Adrenal gland (tissue), 12 donors: Measurements from ENCODE around the gene ZNF607. TPM values are rescaled to one million over a fixed set of nuclear protein-coding genes. Genes with fewer than 3 reads are reported as not detected.
"Not testable (repeated sequence)": the region's sequence is repeated elsewhere in the genome, so short reads cannot be mapped to it uniquely, and the experiment has no call there.

Experiments
- DNase-seq, 7 donors: peaks; one replicate each; pipeline ENCODE4 v3.0.0-alpha.2; 2019 to 2020
- H3K27ac ChIP-seq, 5 donors: fragments of 200-600 bp; sonication (generic) in 4 of 5; 1 replicate in 3 of 5; 2 replicates in 2 of 5; pipeline versions ENCODE4 v1.5.1 to v1.8.0; 2016 to 2020; ENCODE audit warnings: mild to moderate bottlenecking in 1 of 5
- H3K27me3 ChIP-seq: fragments of 200-600 bp; 2 replicates; pipeline ENCODE4 v1.8.0; 2021
- H3K36me3 ChIP-seq, 2 donors: fragments of 200-600 bp; replicated peaks in 1 of 2; 1 replicate in 1 of 2; 2 replicates in 1 of 2; pipeline versions ENCODE4 v1.5.1 to v1.8.0; 2018 to 2022
- H3K4me1 ChIP-seq, 2 donors: fragments of 200-600 bp; replicated peaks in 1 of 2; 1 replicate in 1 of 2; 2 replicates in 1 of 2; pipeline versions ENCODE4 v1.5.1 to v1.8.0; 2018 to 2021
- H3K4me3 ChIP-seq, 4 donors: fragments of 200-600 bp; sonication (generic) in 3 of 4; one replicate each; pipeline ENCODE4 v1.5.1; 2016 to 2018
- H3K9me3 ChIP-seq, 3 donors: fragments of 200-600 bp; sonication (generic) in 1 of 3; replicated peaks in 1 of 3; 1 replicate in 2 of 3; 2 replicates in 1 of 3; pipeline versions ENCODE4 v1.5.1 to v1.8.0; 2016 to 2021
- POLR2A ChIP-seq, 2 donors: fragments of 450-650 bp; IDR thresholded peaks; one replicate each; pipeline ENCODE4 v1.6.1; 2017; ENCODE audit warnings: antibody characterized with exemption in 2 of 2, mild to moderate bottlenecking in 2 of 2, moderate library complexity in 1 of 2
- WGBS, 4 donors: extraction: QIAGEN DNeasy Blood & Tissue Kit in 2 of 4; methylation state at CpG; one replicate each; pipeline versions ENCODE4 v1.1.5 to v1.1.7; 2013 to 2017; 5-methylcytosine and 5-hydroxymethylcytosine counted together
- intact Hi-C, 2 donors: fragments of 100-400 bp; cut with DNase I; formaldehyde crosslinking; loops; one replicate each; pipeline versions ENCODE4 v1.14.1 to v1.15.0; 2022 to 2023
- polyA plus RNA-seq, 3 donors: library from polyadenylated mRNA; stranded (reverse); fragments of 200-250 nt in 2 of 3; fragments of 350-450 nt in 1 of 3; fragmentation: Illumina TruSeq in 1 of 3; extraction: RNeasy Lipid Tissue Mini Kit (QIAGEN cat#74804) in 1 of 3; gene quantifications; one replicate each; pipeline ENCODE4 v1.2.3, GENCODE V29; 2013 to 2014
- total RNA-seq, 9 donors: library from RNA; depleted of rRNA in 4 of 9; stranded (reverse); fragments of >200 nt in 4 of 9; fragments of 120-200 nt in 1 of 9; fragmentation: NEBNext Ultra II Directional in 1 of 9; extraction: Animal tissue kit (Norgen Biotek cat#: 25700) in 1 of 9; gene quantifications; one replicate each; pipeline versions ENCODE4 v1.1.0 to v1.2.4, GENCODE V29; 2013 to 2023
- TF ChIP-seq, protein P1 (sequence below), 6 experiments: fragments of 450-650 bp in 4 of 6; fragments of 200-600 bp in 2 of 6; sonication (generic) in 1 of 6; IDR thresholded peaks; 1 replicate in 5 of 6; 2 replicates in 1 of 6; pipeline versions ENCODE4 v1.5.1 to v1.8.0; 2016 to 2021; ENCODE audit warnings: antibody characterized with exemption in 6 of 6, mild to moderate bottlenecking in 2 of 6, moderate library complexity in 1 of 6
- donor health status: healthy with polysubstance abuse.
- donor health status: Bipolar disorder and iron deficiency.
- donor health status: DM: yes; HTN: yes; CAD: no.
- donor health status: DM: no; HTN: no; CAD: no.
- donor health status: DM: no; HTN: no; CAD: no.
- donor health status: DM: yes; HTN: yes; CAD: no.

ZNF607 gene
- total and polyA plus RNA-seq, 12 donors: 3.7 to 14.9 (median 4.6) TPM

DNA sequence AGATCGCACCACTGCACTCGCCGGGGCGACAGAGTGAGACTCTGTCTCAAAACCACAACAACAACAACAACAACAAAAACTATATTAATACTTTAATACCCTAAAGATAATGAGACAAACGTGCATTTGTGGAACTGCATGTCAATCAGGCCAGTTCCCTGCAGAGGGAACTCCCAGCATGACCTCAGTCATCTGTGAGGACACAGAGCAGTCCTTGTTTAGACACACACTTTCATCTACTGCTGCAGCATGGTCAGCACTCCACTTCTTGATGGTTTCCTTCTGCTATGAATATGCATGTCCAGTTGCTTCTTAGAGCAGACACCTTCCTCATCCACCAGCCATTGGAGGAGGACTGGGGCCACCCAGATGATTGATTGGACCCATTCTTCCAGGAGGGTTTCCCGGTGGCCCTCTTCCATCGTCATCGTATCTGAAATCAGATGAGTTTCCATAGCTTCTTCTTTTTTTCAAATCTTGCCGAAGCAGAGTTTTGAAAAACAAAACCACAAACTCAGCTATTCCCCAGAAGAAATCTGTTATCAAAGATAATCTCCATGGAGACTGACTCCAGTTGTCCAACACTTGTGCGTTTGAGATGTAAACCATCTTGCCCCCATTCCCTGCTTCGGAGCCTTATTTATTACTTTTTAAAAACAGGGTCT, 26.5 kb downstream of the ZNF607 start:
- H3K9me3 ChIP-seq: no peaks in the 10 kb centered on the region
- no peak for TF ChIP-seq POLR2A (IDR thresholded peaks at IDR 0.05)
- TF ChIP-seq, protein P1, sequence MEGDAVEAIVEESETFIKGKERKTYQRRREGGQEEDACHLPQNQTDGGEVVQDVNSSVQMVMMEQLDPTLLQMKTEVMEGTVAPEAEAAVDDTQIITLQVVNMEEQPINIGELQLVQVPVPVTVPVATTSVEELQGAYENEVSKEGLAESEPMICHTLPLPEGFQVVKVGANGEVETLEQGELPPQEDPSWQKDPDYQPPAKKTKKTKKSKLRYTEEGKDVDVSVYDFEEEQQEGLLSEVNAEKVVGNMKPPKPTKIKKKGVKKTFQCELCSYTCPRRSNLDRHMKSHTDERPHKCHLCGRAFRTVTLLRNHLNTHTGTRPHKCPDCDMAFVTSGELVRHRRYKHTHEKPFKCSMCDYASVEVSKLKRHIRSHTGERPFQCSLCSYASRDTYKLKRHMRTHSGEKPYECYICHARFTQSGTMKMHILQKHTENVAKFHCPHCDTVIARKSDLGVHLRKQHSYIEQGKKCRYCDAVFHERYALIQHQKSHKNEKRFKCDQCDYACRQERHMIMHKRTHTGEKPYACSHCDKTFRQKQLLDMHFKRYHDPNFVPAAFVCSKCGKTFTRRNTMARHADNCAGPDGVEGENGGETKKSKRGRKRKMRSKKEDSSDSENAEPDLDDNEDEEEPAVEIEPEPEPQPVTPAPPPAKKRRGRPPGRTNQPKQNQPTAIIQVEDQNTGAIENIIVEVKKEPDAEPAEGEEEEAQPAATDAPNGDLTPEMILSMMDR (IDR thresholded peaks at IDR 0.05): no peak
- H3K27ac ChIP-seq: no peak overlapping the region
- H3K27me3 ChIP-seq: no peaks in the 10 kb centered on the region
- intact Hi-C loops: no loop called here
- no peaks in the 10 kb centered on the region for H3K4me1 ChIP-seq
- 70 to 79% (median 73%) methylated on average over 11 of the region's 11 CpGs for WGBS, 4 donors
- H3K36me3 ChIP-seq: no peaks in the 10 kb centered on the region
- no peak for DNase-seq
- H3K4me3 ChIP-seq: no peak overlapping the region

DNA sequence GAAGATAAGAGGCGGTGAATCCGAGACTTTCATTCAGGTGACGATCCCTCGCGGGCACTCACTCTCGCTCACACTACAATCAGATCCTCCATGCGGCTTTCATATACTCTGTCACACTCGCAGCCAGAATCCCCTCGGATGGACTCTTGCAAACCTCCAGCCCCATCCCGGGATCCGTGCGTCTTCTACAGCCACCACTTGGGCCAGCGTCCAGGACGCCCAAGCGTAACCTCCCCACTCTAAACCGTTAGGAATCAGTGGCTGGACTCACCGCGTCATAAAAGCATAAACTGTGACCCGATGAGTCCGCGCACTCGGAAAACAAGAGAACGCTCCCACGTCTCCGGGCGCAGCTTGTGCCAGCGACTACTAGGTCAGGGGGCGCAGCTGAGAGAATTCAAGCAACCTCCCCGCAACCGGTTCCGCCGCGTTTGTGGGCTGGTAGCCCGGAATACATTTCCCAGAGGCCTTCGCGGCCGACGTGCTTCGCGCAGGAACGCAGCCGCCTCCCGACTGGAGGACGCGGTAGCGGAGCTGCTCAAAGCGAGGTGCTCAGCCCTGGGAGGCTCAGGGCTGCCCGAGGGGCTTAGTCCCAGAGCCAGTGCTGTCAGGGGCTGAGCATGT, 27.6 kb downstream of the ZNF607 start:
- peak; percentile 83 to 93 (median 86) for DNase-seq
- H3K4me1 ChIP-seq: no peaks in the 10 kb centered on the region
- 0 to 3% (median 1%) methylated on average over 29 to 48 of the region's 48 CpGs for WGBS, 4 donors
- peak overlapping the region; percentile 43 to 87 (median 72) for H3K4me3 ChIP-seq
- H3K36me3 ChIP-seq: no peaks in the 10 kb centered on the region
- peak overlapping the region; percentile 1 to 92 (median 82) for H3K27ac ChIP-seq
- intact Hi-C loops: no loop called here
- TF ChIP-seq, protein P1 (IDR thresholded peaks at IDR 0.05): no peak
- peak in 1 of 2 donors; percentile 74 for TF ChIP-seq POLR2A (IDR thresholded peaks at IDR 0.05)
- no peaks in the 10 kb centered on the region for H3K9me3 ChIP-seq
- H3K27me3 ChIP-seq: no peaks in the 10 kb centered on the region

DNA sequence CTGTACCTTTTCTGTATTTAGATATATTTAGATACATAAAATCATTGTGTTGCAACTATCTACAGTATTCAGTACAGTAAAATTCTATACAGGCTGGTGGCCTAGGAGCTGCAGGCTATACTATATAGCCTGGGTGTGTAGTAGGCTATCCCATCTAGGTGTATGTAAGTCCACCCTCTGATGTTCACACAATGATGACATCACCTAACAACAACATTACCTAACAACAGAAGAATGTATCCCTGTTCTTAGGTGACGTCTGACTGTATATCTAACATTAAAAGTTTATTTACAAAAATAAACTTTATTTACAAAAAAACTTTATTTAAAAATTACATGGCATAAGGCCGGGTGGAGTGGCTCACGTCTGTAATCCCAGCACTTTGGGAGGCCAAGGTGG, 36.0 kb downstream of the ZNF607 start:
- 91 to 95% (median 93%) methylated on average over 3 of the region's 3 CpGs for WGBS, 4 donors
- TF ChIP-seq, protein P1 (IDR thresholded peaks at IDR 0.05): no peak
- no peak for TF ChIP-seq POLR2A (IDR thresholded peaks at IDR 0.05)
- Histone ChIP-seq H3K27ac (no peak overlapping the region), H3K4me1 (no peaks in the 10 kb centered on the region), H3K27me3 (no peaks in the 10 kb centered on the region), H3K9me3 (peaks cover 0 to 12% (median 0%) of the 10 kb centered on the region in 3 donors), H3K36me3 (no peaks in the 10 kb centered on the region), H3K4me3 (no peak overlapping the region)
- intact Hi-C loops: no loop called here
- no peak for DNase-seq

DNA sequence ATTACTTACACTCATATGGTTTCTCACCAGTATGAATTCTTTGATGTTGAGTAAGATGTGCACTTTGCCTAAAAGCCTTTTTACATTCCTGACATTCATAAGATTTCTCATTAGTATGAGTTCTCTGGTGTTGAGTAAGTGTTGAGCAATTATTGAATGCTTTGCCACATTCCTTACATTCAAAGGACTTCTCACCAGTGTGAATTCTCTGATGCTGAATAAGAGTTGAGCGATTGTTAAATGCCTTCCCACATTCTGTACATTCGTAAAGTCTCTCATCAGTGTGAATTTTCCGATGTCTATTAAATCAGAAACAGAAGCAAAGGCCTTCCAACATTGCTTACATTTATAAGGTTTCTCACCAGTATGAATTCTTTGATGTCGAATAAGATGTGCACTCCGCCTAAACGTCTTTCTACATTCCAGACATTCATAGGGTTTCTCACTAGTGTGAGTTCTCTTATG, 50.1 kb downstream of the ZNF607 start:
- intact Hi-C loops: no loop called here
- TF ChIP-seq, protein P1 (IDR thresholded peaks at IDR 0.05): no peak
- no peak for TF ChIP-seq POLR2A (IDR thresholded peaks at IDR 0.05)
- Histone ChIP-seq H3K4me1 (no peaks in the 10 kb centered on the region), H3K27ac (no peak overlapping the region), H3K9me3 (peaks cover 7 to 76% (median 42%) of the 10 kb centered on the region in 3 donors), H3K4me3 (peak overlapping the region in 1 of 4 donors; percentile 9), H3K27me3 (no peaks in the 10 kb centered on the region), H3K36me3 (no peaks in the 10 kb centered on the region)
- DNase-seq: no peak
- 88 to 95% (median 91%) methylated on average over 6 of the region's 6 CpGs for WGBS, 4 donors

DNA sequence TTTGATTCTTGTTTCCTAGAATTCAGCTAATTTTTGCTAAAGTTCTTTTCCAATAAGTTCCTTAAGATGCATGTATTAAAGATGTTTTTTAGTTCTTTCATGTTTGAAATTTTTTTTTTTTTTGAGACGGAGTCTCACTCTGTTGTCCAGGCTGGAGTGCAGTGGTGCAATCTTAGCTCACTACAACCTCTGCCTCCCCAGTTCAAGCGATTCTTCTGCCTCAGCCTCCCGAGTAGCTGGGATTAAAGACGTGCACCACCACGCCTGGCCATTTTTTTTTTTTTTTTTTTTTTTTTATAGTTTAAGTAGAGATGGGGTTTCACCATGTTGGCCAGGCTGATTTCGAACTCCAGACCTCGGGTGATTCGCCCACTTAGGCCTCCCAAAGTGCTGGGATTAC, 62.4 kb downstream of the ZNF607 start:
- DNase-seq, H3K36me3 ChIP-seq, H3K9me3 ChIP-seq, intact Hi-C loops, H3K27ac ChIP-seq, H3K4me3 ChIP-seq, H3K27me3 ChIP-seq: not testable (repeated sequence)
- 95 to 99% (median 95%) methylated on average over 8 of the region's 8 CpGs for WGBS, 4 donors
- peaks cover 15 to 29% of the 10 kb centered on the region in 2 donors for H3K4me1 ChIP-seq
